ENCODE results near the gene KCNJ12.
"Not testable (repeated sequence)": the region's sequence is repeated elsewhere in the genome, so short reads cannot be mapped to it uniquely, and the experiment has no call there.

Gene KCNJ12

DNA sequence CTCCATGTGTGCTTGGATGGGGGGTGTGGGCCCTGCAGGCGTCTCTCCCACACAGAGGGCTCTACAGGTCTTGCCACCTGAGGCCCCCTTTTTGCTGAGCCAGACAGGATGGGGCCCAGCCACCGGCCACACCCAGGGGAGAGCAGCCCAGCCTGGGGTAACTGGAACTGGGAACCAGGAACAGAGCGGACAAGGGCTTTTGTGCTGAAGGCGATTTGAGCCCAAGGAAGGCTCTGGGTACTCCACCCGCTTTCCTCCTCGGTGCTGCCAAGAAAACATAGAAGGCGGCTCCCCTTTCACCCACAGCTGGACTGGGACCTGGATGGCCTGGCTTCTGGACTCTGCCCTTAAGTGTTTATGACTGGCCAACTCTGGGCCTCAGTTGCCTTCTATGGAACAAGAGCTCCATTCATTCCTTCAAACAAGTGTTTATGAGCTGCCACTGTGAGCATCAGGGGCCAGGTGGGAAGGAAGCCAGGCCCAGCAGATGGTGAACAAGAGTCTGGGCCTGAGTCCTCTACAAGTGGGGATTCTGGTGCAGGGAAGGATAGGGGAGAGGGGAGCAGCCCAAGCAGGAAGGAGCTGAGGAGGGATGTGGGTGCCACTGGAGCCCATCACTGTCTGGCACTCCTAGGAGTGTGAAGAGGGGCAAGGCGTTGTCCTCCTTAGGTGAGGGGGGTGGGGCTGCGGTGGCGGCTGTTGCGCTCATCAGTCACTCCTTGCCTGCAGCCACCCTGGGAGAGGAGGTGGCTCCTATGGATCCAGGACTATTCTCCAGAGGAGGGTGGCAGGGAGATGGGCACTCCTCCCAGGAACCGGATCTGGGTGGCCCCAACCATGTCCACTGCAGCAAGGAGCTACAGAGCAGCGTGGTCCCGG is 46.4 kb downstream of the KCNJ12 start:
- not testable (repeated sequence) for DNase-seq

DNA sequence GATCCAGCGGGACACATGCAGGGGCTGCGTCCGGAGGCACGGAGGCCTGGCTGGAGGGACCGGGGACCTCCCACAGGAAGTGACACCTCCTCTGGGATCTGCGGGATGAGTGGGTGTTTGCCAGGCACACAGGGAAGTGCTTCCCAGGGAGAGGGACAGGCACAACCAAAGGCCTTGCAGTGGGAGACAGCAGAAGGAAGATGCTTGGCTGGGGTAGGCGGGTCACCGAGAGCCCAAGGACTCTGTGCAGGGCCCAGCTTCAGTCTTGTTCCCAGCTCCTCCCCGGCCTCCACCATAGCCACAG is 47.0 kb downstream of the KCNJ12 start:
- DNase-seq, result not testable (repeated sequence)

DNA sequence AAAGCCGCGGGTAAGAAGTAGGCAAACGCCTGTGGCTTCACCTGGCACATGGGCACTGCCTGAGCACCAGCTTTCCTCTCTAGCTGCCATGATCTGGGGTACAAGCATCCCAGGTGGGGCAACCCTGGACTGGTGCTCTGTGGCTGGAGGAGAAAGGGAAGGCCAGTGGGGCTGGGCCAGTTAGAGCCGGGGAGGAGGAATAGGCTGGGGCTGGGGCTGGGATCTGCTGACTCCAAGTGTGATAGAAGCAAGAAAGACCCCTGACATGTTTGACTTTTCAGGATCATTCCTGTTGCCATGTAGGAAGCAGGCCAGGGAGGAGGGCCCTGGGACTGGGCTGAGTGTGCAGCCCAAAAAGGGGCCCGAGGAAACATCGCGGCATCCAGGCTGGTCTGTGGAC is 48.5 kb downstream of the KCNJ12 start:
- not testable (repeated sequence) for DNase-seq

DNA sequence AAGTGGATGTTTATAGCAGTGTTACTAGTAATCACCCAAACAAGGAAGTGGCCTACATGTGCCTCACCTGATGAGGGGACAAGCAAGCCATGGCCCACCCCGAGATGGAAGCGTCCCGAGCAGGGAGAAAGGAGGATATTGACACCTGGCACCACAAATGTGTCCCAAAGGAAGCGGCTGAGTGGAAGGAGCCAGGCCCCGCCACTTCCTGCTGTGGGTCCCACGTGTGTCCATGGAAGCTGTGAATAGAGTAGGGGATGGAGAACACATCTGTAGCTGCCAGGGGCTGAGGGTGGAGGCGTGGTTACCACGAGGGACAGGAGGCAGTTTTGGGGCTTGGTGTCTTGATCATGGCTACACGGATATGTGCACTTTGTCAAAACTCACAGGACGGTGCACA is 49.2 kb downstream of the KCNJ12 start:
- no peak for DNase-seq

DNA sequence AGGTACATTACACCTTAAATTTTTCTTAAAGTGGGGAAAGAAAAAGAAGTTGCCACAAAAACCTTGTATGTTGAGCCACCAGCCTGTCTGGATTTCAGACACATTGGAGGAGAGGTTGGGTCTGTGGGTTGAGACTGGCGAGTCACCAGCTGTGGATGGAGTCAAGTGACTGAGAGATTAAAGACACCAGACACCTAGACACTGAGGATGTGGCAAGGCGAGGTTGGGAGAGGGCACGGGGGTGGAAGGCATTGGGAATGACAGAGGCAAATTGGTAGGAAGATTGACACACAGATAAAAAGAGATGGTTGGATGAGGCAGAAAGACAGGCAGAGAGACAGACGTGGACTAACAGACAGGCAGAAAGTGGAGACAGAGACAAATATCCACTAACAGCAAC is 49.6 kb downstream of the KCNJ12 start:
- DNase-seq, result no peak

DNA sequence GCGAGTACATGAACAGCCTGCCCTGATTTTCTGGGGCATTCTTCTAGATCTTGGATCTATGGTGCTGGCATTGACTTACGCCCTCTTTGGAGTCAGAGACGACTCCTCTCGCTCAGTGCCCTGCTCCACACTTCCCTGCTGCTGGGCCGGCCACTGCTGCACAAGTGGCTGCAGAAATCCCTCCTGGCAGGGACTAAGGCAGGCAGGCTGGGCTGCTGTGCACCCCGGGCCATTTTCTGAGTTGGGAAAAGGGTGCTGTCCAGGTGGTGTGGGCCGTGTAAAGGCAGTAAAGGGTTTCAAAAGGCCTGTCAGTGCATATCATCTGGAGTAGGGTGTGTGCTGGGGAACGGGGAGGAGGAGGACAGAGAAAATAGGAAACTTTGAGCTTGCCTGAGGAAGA is 50.1 kb downstream of the KCNJ12 start:
- not testable (repeated sequence) for DNase-seq

DNA sequence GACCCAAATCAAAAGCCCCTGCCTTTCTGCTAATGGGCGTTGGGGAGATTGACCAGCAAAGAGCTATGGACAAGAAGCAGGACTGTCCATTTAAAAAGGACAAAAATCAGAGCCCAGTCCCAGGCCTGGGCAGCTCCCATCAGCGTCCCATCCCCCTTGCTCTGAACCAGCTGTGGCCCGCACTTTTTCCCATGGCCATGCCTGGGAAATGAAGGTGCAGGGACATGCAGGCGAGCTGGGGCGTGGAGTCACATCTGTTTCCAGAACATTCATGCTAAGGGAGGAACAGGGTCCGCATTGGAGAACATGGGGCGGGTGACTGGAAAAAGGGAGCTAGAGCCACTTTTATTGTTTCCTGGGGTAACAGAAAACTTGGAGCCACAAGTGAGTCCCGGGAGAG is 50.7 kb downstream of the KCNJ12 start:
- not testable (repeated sequence) for DNase-seq

DNA sequence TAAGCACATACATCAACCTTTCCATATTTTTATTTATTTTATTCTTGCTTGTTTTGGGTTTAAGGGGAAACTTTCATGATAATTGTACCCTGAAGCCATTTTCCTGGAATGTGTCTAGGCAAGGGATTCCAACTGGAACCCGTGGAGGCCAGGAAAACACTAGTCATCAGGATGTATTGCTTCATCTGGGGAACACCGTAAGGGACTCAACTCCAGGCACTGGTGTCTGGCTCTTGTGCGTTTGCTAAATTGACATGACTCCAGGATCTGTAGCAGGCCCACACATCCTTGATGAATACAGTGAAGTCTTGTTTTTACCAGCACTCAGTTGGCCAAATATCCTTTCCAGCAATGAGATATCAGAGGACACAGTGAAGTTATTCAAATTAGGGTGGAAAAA is 51.6 kb downstream of the KCNJ12 start:
- DNase-seq, result not testable (repeated sequence)

DNA sequence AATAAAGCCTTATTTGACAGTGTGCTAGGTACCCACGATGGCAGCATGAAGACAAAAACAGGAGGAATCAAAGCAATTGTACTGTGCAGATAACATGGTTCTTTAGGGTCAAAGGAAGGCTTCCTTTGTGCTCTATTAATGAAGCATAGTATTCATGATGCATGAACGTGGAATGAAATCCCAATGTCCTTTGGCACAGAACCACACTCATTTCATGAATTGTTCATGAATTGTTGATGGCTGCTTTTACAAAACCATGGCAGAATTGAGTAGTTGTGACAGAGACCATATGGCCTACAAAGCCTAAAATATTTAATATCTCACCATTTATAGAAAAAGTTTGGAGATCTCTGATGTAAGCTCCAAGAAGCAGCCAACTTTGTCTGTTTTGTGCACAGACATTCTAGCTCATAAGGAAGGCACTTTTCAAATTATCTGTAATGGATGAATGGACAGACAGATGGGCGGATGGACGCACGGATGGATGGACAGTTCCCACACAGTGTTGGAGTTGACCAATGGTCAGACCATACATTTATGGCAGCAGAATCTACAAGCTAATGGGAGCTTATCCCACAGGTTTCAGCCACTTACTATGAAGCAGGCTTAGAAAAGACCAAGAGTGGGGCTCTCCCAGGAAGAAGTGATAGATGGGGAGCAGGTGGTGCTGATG is 52.7 kb downstream of the KCNJ12 start:
- not testable (repeated sequence) for DNase-seq

DNA sequence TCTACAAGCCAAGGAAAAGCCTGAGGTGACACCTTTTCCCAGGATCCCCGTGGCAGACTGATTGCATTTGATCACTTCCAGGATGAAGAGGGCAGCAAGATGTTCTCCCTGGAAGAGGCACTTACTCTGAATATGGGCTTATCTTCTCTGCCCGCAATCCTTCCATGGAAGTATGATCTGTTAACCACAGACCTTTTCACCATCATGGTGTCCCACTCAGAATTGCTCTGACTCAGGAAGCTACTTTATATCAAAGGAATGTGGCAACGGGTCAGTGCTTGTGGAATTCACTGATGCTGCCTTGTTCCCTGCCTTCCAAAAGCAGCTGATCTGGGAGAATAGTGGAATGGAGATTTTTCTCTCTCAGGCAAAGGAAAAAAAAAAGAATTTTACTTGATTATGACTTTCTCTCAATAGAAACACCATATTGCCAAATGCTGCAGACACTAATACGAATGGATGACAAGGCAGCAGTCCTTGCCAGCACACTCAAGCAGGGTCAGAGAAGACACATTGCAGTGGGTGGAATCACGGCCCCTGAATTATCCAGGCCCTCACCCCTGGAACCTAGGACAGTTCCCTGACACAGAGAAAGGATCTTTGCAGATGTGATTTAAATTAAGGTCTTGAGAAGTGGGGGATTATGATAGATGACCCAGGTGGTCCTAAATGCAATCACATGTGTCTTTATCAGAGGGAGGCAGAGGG is 53.9 kb downstream of the KCNJ12 start:
- not testable (repeated sequence) for DNase-seq

DNA sequence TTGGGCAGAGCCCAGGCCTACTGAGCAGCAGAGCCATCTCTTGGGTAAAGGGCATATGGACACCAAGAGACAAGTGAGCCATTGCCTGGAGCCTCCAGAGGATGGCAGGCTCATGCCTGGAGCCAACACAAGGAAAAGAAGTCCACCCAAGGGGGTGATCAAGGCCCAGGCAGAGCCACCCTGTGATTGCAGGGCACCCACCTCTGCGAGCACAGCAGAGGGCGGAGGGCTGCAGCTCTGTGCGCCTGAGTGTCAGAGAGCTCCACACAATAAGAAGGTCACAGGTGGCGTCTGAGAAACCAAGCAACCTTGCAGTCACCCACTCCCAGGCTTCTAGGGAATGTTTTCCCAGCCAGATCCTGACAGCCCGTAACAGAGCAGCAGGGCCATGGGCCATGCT is 57.8 kb downstream of the KCNJ12 start:
- DNase-seq, result not testable (repeated sequence)

DNA sequence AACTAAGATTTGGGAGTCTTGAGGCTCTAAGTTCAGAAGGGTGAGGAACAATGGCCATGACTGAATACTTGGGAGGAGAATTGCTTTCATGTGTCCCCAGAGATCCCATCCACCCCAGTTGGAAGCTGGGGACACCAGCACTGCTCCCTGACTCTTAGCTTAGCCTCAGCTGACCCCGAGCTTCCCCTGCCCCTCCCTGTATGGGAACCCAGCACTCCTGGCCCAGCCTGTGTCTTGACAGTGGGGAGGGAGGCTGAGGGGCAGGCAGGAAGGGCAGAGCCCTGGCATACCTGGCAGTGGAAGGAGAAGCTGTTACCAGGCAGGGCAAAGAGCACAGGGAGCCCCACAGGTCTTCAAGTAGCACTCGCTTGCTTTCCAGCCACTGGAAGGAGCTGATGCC is 58.8 kb downstream of the KCNJ12 start:
- DNase-seq, result not testable (repeated sequence)

DNA sequence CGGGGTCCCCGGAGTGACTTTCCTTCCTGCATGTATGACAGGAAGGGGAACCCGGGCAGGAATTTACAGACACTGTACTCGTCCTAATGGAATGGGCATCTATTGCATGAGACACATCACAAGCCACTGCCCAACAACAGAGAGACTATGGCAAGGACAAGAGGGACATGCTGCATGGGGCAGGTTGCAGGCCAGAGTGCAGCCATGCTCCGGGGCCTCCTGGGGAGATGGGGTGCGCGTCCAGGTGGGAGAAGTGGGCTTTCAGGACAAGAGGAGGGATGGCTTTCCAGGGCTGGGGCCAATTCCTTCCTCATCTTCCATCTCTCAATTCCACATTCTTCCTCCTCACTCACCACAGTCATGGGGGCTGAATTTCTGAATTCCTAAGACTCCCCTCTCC is 60.3 kb downstream of the KCNJ12 start:
- DNase-seq, result not testable (repeated sequence)

DNA sequence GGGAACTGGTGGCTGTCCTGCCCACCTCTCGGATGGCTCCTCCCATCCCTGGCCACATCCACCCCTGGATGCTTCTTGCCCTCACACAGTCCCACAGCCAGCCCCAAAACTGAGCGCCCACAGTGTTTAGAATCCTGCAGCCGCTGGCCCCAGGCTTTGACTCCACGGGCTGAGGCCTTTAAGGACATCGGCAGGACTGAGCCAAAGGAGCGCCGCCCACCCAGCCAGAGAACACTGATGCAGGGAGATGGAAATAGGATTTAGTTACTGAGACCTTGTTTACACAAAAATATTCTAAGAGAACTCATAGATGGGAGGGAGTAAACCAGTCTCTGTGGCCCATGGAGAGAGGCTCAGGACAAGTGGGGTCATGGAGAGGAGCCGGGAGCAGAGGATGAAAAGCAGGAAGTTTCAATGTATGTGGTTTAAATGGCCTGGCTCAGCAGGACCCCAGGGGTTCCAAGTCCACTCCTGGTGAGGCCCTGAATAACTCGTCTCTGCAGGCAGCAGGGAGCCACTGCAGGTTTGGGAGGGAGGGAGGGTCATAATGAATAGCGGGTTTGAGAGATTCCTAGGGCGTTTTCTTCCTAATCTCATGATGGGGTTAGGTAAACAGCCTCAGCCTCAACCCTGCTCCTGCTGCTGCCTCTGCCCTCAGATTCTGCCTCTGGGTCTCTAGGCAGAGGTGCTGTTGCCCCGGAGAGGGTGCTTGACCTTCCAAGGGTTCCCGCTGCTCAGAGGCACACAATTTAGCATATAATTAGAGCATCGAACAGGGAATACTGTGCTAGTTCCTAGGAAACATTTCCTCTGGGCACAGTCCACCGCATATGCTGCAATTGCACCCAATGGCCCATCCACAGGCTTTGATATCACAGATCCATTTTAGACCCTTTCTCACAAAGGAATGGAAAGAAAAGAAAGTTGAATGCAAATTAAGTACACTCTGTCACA is 61.0 kb downstream of the KCNJ12 start:
- DNase-seq, result not testable (repeated sequence)

DNA sequence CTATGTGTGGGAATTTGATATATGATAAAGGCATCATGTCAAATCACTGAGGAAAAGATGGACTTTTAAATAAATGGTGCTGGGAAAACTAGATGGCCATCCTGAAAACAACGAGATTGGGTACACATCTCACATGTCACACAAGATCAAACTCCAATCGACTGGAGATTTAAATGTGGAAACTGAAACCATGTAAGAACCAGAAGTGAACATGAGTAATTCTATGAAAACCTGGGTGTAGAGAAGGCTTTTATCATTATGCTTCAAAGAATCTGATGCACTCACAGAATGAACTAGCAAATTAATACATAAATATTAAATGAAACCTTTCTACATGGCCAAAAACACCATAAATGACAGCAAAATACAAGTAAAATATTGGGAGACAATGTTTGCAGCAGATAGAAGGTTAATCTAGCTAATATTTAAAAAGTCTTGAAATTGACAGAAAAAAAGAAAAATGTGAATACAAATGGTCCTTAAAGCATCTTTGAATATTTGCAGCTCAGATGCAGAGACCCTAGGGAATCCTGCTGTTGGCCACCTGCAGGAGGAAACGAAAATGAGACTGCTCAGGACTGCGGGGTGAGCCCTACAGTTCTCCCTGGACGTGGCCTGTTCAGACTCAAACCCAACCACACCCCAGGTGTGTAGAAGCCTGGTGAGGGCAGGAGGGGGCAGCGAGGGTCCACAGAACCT is 62.3 kb downstream of the KCNJ12 start:
- not testable (repeated sequence) for DNase-seq

DNA sequence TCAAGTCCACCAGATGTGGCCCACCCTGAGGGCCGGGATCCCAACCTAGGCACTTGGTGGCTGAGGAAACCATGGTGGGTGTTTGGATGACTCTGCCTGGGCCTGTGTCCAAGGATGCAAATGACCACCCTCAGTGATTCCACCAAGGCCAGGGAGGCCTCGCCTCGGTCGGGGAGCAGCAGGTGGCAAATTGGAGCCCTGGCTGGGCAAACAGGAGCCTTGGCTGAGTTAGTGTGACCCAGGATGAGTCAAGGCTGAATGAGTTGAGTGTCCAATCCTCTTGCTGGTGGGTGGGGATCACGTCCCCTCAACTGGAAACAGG is 62.8 kb downstream of the KCNJ12 start:
- DNase-seq, result not testable (repeated sequence)

DNA sequence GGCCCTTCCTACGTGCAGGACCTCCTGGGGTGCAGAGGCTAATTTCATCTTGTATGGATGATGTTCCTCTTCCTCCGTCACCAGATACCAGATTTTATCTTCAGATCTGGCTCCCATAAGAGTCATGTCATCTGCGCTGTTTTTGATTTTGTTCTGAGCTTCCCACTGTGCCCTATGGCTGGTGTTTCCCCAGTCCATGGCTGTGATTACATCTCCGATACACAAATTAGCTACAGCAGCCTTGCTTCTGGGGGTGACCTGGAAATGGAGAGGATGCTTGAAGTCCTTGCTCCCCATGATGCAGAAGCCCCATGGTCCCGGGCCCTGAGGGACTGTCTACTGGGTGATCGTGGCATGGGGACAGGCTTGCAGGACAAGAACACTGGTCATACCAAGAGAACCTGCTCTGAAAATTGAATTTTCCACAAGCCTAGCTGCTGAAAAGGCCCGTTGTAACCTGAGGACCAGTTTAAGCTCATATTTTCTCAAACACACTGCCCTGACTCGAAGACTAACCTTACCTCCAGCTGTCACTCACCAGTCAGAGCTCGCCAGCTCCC is 69.0 kb downstream of the KCNJ12 start:
- DNase-seq, result no peak

DNA sequence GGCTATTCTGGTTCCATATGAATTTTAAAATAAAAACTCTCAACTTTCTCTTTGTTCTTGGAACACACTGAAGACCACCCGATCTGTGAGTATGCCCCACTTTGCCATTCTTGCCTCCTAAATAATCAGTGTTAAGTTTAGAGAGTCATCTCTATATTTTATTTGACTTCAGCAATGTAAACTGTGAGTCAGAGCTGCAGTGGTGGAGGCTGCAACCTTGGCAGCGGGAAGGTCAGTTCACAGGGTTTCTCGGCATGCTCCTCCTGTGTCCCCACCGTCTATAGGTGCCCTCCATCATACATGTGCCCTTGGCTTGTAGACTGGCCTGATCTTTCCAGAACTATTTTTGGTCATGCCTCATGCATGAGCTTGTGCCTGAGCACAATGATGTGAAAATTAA is 71.4 kb downstream of the KCNJ12 start:
- DNase-seq, result not testable (repeated sequence)

DNA sequence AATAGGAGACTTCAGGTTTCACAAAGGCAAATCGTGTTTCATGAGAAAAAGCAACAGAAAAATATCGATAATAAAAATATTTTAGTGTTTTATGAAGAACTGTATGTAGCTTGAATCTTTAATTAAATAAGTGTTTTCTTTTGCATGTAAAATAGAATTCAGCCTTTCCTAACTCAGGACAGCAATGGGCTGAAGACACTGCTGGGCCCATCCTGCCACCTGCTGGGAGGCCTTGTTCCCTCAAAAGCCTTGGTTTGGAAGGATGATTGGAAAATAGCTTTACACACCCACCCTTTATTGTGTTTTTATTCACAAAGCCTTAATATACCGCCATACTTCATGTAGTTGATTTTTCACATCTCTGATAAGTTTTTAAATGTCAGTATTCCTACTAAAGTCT is 73.7 kb downstream of the KCNJ12 start:
- DNase-seq, result not testable (repeated sequence)

DNA sequence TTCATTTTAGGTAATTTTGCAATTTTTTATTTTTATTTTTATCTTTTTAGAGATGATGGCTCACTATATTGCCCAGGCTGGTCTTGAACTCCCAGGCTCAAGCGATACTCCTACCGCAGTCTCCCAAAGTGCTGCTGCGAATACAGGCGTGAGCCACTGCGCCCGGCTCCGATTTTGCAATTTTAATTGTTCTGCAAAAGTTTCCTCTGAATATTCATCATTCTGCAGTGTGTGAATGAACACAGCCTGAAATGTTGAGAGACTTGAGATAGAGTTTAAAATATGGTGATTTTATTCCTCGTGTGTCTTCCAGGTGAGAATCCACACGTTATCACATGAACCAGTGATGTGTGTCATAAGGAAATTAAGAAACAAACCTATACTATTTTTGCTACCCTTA is 75.8 kb downstream of the KCNJ12 start:
- DNase-seq, result no peak

DNA sequence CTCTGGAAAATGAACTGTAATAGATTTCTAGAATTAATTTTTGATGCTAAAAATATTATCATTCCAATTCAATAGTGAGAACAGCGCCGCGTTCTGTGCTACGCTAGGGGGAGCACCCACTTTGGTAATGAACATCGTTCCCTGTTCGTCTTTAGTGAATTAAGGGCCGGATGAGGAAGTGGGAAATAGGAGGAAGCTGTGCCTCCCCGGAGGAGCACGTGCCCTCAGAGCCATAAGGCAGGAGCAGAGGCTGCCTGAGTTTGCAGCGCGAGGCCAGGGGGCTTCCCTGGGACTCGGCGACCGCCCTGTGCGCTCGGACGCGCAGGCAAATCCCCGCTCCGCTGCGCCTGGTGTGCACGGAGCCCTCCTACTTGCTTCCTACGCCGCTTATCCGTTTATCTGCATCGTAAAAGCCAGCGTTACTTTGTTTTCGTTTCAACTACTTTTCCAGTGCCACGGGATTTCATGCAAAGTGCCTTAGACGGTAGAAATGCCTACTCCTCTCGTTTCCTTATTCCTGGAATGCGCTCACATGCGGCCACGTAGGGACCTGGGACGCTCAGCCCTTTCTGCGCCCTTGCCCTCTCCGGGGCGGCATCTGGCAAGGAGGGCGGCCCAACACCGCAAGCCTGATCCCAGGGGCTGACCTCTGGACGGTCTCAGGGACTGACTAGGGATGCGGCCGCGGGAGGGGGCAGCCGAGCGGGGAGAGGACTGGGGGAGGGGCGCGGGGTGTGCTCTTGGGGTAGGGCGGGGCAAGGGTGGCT is 76.4 kb downstream of the KCNJ12 start:
- DNase-seq, result peak in 2 of 5 donors; percentile 11 to 20

Data from T-helper 1 cell (primary cell).